ENCODE results near the gene ATP2B3. TPM values are rescaled to one million over a fixed set of nuclear protein-coding genes. Genes with fewer than 3 reads are reported as not detected.

ATP2B3 gene
- total and polyA plus RNA-seq, 2 experiments from 2014 or later, result 0.21 to 0.42 TPM

DNA sequence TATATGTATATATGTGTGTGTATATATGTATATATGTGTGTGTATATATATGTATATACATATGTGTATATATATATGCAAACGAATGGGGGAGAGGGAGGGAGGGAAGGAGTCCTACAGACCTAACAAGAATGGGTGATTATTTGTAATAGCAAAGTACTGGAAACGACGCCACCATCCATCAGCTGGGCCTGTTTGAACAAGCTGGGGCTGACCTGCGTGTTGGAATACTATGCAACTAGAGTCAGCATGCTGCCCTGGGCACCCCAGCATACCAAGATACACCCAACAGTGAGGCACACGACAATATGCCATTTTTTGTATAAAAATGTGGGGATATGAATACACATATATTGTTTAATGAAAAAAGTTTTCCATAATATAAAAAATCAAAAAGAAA lies 103.1 kb downstream of the ATP2B3 start:
- H3K27ac ChIP-seq, result no peak overlapping the region
- no peaks in the 10 kb centered on the region for H3K4me1 ChIP-seq (ENCODE audit: low read depth)
- no peak overlapping the region for H3K4me3 ChIP-seq
- no peak for TF ChIP-seq CTCF (IDR thresholded peaks at IDR 0.05; ENCODE audit: low read depth, low read length)
- no peak for DNase-seq (ENCODE audit: low read depth in 1 of 2, low spot score in 1 of 2)
- H3K9me3 ChIP-seq (ENCODE audit: low read depth), result no peaks in the 10 kb centered on the region
- H3K36me3 ChIP-seq, result no peaks in the 10 kb centered on the region
- peaks cover 30% of the 10 kb centered on the region for H3K27me3 ChIP-seq

GRCh38 chrX:153621949-153622598 lies 104.6 kb downstream of the ATP2B3 start:
- H3K4me1 ChIP-seq (ENCODE audit: low read depth), result no peaks in the 10 kb centered on the region
- no peak overlapping the region for H3K27ac ChIP-seq
- H3K36me3 ChIP-seq, result no peaks in the 10 kb centered on the region
- no peaks in the 10 kb centered on the region for H3K9me3 ChIP-seq (ENCODE audit: low read depth)
- H3K27me3 ChIP-seq, result peaks cover 17% of the 10 kb centered on the region
- DNase-seq (ENCODE audit: low read depth in 1 of 2, low spot score in 1 of 2), result no peak
- TF ChIP-seq CTCF (IDR thresholded peaks at IDR 0.05; ENCODE audit: low read depth, low read length), result no peak
- H3K4me3 ChIP-seq, result no peak overlapping the region

- Histone ChIP-seq H3K27ac (no peak overlapping the region), H3K27me3 (peaks cover 10% of the 10 kb centered on the region), H3K4me3 (no peak overlapping the region), H3K9me3 (ENCODE audit: low read depth) (no peaks in the 10 kb centered on the region), H3K36me3 (no peaks in the 10 kb centered on the region), H3K4me1 (ENCODE audit: low read depth) (no peaks in the 10 kb centered on the region)
- no peak for TF ChIP-seq CTCF (IDR thresholded peaks at IDR 0.05; ENCODE audit: low read depth, low read length)
- peak in 1 of 2 donors; percentile 32 for DNase-seq (ENCODE audit: low read depth in 1 of 2, low spot score in 1 of 2)
Observed at GRCh38 chrX:153622661-153623309, 105.3 kb downstream of the ATP2B3 start.

DNA sequence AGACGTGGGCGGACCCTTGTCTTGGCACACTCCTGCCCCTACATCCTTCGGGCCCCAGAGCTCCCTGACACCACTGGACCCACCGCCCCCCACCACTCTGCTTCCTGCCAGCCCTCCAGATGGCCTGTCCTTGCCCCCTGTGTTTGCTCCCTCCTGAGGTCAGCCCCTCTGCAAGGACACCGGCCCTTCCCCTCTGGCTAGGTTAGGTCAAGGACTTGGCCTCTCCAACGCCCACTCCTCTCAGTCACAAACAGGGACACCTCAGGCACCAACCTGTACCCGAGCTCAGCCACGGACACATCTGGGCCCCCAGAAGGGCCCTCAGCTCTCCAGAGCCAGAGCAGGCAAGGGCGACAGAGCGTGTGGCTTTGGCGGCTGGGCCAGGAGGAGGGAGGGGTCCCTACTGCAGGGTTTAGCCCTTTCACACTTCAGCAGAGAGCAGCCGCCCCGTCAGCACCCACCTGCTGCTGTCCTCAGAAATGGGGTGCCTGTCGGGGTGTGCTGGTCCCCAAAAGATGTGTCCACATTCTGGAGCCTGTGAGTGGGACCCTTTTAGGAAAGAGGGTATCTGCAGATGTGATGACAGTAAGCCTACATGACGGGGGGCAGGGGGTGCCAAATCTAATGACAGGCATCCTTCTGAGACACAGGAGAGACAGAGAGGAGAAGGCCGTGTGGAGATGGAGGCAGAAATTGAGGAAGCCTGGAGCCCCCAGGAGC lies 106.0 kb downstream of the ATP2B3 start:
- Histone ChIP-seq H3K9me3 (ENCODE audit: low read depth) (no peaks in the 10 kb centered on the region), H3K4me1 (ENCODE audit: low read depth) (no peaks in the 10 kb centered on the region), H3K27me3 (peaks cover 3% of the 10 kb centered on the region), H3K4me3 (no peak overlapping the region), H3K36me3 (no peaks in the 10 kb centered on the region), H3K27ac (no peak overlapping the region)
- TF ChIP-seq CTCF (IDR thresholded peaks at IDR 0.05; ENCODE audit: low read depth, low read length), result no peak
- DNase-seq (ENCODE audit: low read depth in 1 of 2, low spot score in 1 of 2), result no peak

GRCh38 chrX:153624196-153625091 lies 107.0 kb downstream of the ATP2B3 start:
- Histone ChIP-seq H3K9me3 (ENCODE audit: low read depth) (no peaks in the 10 kb centered on the region), H3K4me3 (no peak overlapping the region), H3K27ac (no peak overlapping the region), H3K36me3 (no peaks in the 10 kb centered on the region), H3K4me1 (ENCODE audit: low read depth) (no peaks in the 10 kb centered on the region), H3K27me3 (no peaks in the 10 kb centered on the region)
- no peak for DNase-seq (ENCODE audit: low read depth in 1 of 2, low spot score in 1 of 2)
- no peak for TF ChIP-seq CTCF (IDR thresholded peaks at IDR 0.05; ENCODE audit: low read depth, low read length)
